ACC112 (cell line): ENCODE results near the gene NKD2.
"Not testable (repeated sequence)": the region's sequence is repeated elsewhere in the genome, so short reads cannot be mapped to it uniquely, and the experiment has no call there.

Experiments used
- H2AFZ ChIP-seq: fragments of 200-600 bp; sonication (generic); one replicate; pipeline ENCODE4 v1.6.0; 2017; ENCODE audit warnings: antibody characterized with exemption, low read length; ENCODE audit not compliant: unreplicated experiment
- H3K27ac ChIP-seq: fragments of 200-600 bp; sonication (generic); 2 replicates; pipeline ENCODE4 v1.5.1; 2014; ENCODE audit warnings: low read depth, mild to moderate bottlenecking, antibody characterized with exemption, low read length, moderate library complexity
- H3K27me3 ChIP-seq: fragments of 200-600 bp; sonication (generic); 2 replicates; pipeline ENCODE4 v1.6.1; 2014; ENCODE audit warnings: mild to moderate bottlenecking, antibody characterized with exemption, low read length, moderate library complexity, mixed read lengths; ENCODE audit not compliant: insufficient read depth
- H3K36me3 ChIP-seq: fragments of 200-600 bp; sonication (generic); 2 replicates; pipeline ENCODE4 v1.6.1; 2016; ENCODE audit warnings: mild to moderate bottlenecking, antibody characterized with exemption, low read length, moderate library complexity, mixed read lengths; ENCODE audit not compliant: insufficient read depth
- H3K4me1 ChIP-seq: fragments of 200-600 bp; sonication (generic); one replicate; pipeline ENCODE4 v1.6.1; 2016; ENCODE audit warnings: low read length, mixed read lengths; ENCODE audit not compliant: insufficient read depth, unreplicated experiment, control insufficient read depth
- H3K4me3 ChIP-seq: fragments of 200-600 bp; sonication (generic); 2 replicates; pipeline ENCODE4 v1.5.1; 2014; ENCODE audit warnings: mild to moderate bottlenecking, low read depth, low read length
- H3K79me2 ChIP-seq: fragments of 200-600 bp; sonication (generic); one replicate; pipeline ENCODE4 v1.6.0; 2016; ENCODE audit warnings: low read length; ENCODE audit not compliant: control insufficient read depth, unreplicated experiment, insufficient read depth

Gene NKD2

GRCh38 chr5:1020452-1020961, 11.9 kb downstream of the NKD2 start:
- Histone ChIP-seq H3K27ac (no peak overlapping the region), H3K4me1 (no peaks in the 10 kb centered on the region), H3K27me3 (peaks cover 8% of the 10 kb centered on the region; the same call in 1 of the 2 replicates), H3K79me2 (no peaks in the 10 kb centered on the region), H3K4me3 (no peak overlapping the region), H3K36me3 (no peaks in the 10 kb centered on the region), H2AFZ (no peak overlapping the region)

- H3K27ac ChIP-seq, result no peak overlapping the region
These were observed 12.8 kb downstream of the NKD2 start for GRCh38 chr5:1021136-1021968.

GRCh38 chr5:1021969-1022336, 13.4 kb downstream of the NKD2 start:
- not testable (repeated sequence) for H3K36me3 ChIP-seq, H3K4me3 ChIP-seq, H3K27ac ChIP-seq, H3K27me3 ChIP-seq, H2AFZ ChIP-seq, H3K79me2 ChIP-seq, H3K4me1 ChIP-seq

More at GRCh38 chr5:1021136-1021968, 12.8 kb downstream of the NKD2 start:
- Histone ChIP-seq H3K27me3 (peaks cover 5% of the 10 kb centered on the region; the same call in 1 of the 2 replicates), H3K4me3 (no peak overlapping the region), H3K36me3 (no peaks in the 10 kb centered on the region), H2AFZ (no peak overlapping the region), H3K4me1 (no peaks in the 10 kb centered on the region), H3K79me2 (no peaks in the 10 kb centered on the region)

- Histone ChIP-seq H3K27ac (no peak overlapping the region), H3K4me3 (no peak overlapping the region), H3K4me1 (no peaks in the 10 kb centered on the region), H3K79me2 (no peaks in the 10 kb centered on the region), H3K27me3 (no peaks in the 10 kb centered on the region), H2AFZ (no peak overlapping the region), H3K36me3 (no peaks in the 10 kb centered on the region)
These were observed 18.4 kb downstream of the NKD2 start for GRCh38 chr5:1026700-1027621.

- Histone ChIP-seq H3K36me3 (no peaks in the 10 kb centered on the region), H3K79me2 (no peaks in the 10 kb centered on the region), H3K27me3 (no peaks in the 10 kb centered on the region), H3K4me3 (no peak overlapping the region), H2AFZ (no peak overlapping the region), H3K27ac (no peak overlapping the region), H3K4me1 (no peaks in the 10 kb centered on the region)
These were observed 19.2 kb downstream of the NKD2 start for GRCh38 chr5:1027631-1028441.

- H3K27me3 ChIP-seq, result no peaks in the 10 kb centered on the region
- no peak overlapping the region for H3K27ac ChIP-seq
- no peak overlapping the region for H3K4me3 ChIP-seq
- no peaks in the 10 kb centered on the region for H3K36me3 ChIP-seq
- no peak overlapping the region for H2AFZ ChIP-seq
- H3K79me2 ChIP-seq, result no peaks in the 10 kb centered on the region
- no peaks in the 10 kb centered on the region for H3K4me1 ChIP-seq
These were observed 20.1 kb downstream of the NKD2 start for GRCh38 chr5:1028481-1029281.

GRCh38 chr5:1029282-1029944, 20.8 kb downstream of the NKD2 start:
- H2AFZ ChIP-seq, result no peak overlapping the region

GRCh38 chr5:1029945-1030625, 21.5 kb downstream of the NKD2 start:
- Histone ChIP-seq H3K4me1 (no peaks in the 10 kb centered on the region), H3K79me2 (no peaks in the 10 kb centered on the region), H3K4me3 (no peak overlapping the region), H3K27ac (no peak overlapping the region), H3K27me3 (no peaks in the 10 kb centered on the region), H3K36me3 (no peaks in the 10 kb centered on the region), H2AFZ (no peak overlapping the region)

More at GRCh38 chr5:1029282-1029944, 20.8 kb downstream of the NKD2 start:
- H3K27me3 ChIP-seq, result no peaks in the 10 kb centered on the region
- H3K79me2 ChIP-seq, result no peaks in the 10 kb centered on the region
- no peaks in the 10 kb centered on the region for H3K4me1 ChIP-seq
- H3K4me3 ChIP-seq, result no peak overlapping the region
- H3K36me3 ChIP-seq, result no peaks in the 10 kb centered on the region
- H3K27ac ChIP-seq, result no peak overlapping the region

- Histone ChIP-seq H3K4me3 (no peak overlapping the region), H2AFZ (no peak overlapping the region), H3K36me3 (no peaks in the 10 kb centered on the region), H3K79me2 (no peaks in the 10 kb centered on the region), H3K27ac (no peak overlapping the region), H3K4me1 (no peaks in the 10 kb centered on the region), H3K27me3 (no peaks in the 10 kb centered on the region)
These were observed 22.2 kb downstream of the NKD2 start for GRCh38 chr5:1030801-1031271.
